Endothelial cell of umbilical vein (primary cell): ENCODE results near the gene MIGA2. TPM values are rescaled to one million over a fixed set of nuclear protein-coding genes. Genes with fewer than 3 reads are reported as not detected.

ENCODE experiments used
- BruUV-seq: library from RNA; stranded (reverse); fragments of 400-500 nt; replicated peaks from 2 replicates; lab custom pipeline; 2021; lab: Mats Ljungman, UMichigan
- CTCF ChIA-PET: fragments of 300-600, 350-600 bp; sonication (Branson Sonifier 250); formaldehyde crosslinking; loops from one replicate; lab custom pipeline; 2021; ENCODE audit warnings: antibody characterized with exemption, inconsistent platforms; lab: Charles Lee
- POLR2A ChIA-PET: fragments of 300-600, 350-600 bp; sonication (Branson Sonifier 250); formaldehyde crosslinking; loops from one replicate; lab custom pipeline; 2021; ENCODE audit warnings: antibody characterized with exemption, inconsistent platforms; lab: Charles Lee
- DNase-seq: peaks from one replicate; pipeline ENCODE4 v3.0.0-alpha.2; 2011; ENCODE audit warnings: low read depth, low spot score
- FAIRE-seq: peaks from 2 replicates; lab custom pipeline; 2011; peaks lifted over from hg19 to GRCh38; lab: Jason Lieb, UNC
- H2AFZ ChIP-seq: 2 replicates; pipeline ENCODE4 v1.6.0; 2012; ENCODE audit warnings: low read depth, low read length, control low read depth, inconsistent platforms
- H3K27ac ChIP-seq: 2 replicates; pipeline ENCODE4 v1.5.1; 2011; ENCODE audit warnings: low read depth, mild to moderate bottlenecking, control low read depth, low read length, moderate library complexity; ENCODE audit not compliant: insufficient read depth
- H3K27me3 ChIP-seq, 2 experiments: 2 replicates each; pipeline versions ENCODE4 v1.6.0 to v1.6.1; 2011; ENCODE audit warnings: low read length in 2 of 2, mixed read lengths in 1 of 2; ENCODE audit not compliant: control insufficient read depth in 2 of 2, insufficient read depth in 2 of 2
- H3K36me3 ChIP-seq, 2 experiments: 2 replicates in 1 of 2; 3 replicates in 1 of 2; pipeline ENCODE4 v1.5.1; 2011; ENCODE audit warnings: low read length in 2 of 2, mild to moderate bottlenecking in 1 of 2, moderate library complexity in 1 of 2; ENCODE audit not compliant: control insufficient read depth in 2 of 2, insufficient read depth in 2 of 2; ENCODE audit errors: extremely low read depth in 1 of 2
- H3K4me1 ChIP-seq: 3 replicates; pipeline ENCODE4 v1.5.1; 2011; ENCODE audit warnings: mild to moderate bottlenecking, low read length; ENCODE audit not compliant: control insufficient read depth, insufficient read depth; ENCODE audit errors: extremely low read depth
- H3K4me2 ChIP-seq: 2 replicates; pipeline ENCODE4 v1.6.1; 2011; ENCODE audit warnings: low read length, control low read depth, mixed read lengths; ENCODE audit not compliant: insufficient read depth
- H3K4me3 ChIP-seq, 3 experiments: fragments of 200-600 bp in 1 of 3; sonication (generic), shearing (Covaris generic) in 1 of 3; replicated peaks in 1 of 3; 2 replicates each; pipeline ENCODE4 v1.5.1; 2011 to 2016; ENCODE audit warnings: control low read depth in 3 of 3, low read length in 3 of 3, mild to moderate bottlenecking in 2 of 3, inconsistent platforms in 1 of 3, low read depth in 1 of 3, moderate library complexity in 1 of 3; ENCODE audit not compliant: insufficient read depth in 1 of 3
- H3K79me2 ChIP-seq: 2 replicates; pipeline ENCODE4 v1.6.0; 2012; ENCODE audit warnings: low read length, inconsistent platforms; ENCODE audit not compliant: control insufficient read depth, insufficient read depth
- H3K9ac ChIP-seq: replicated peaks from 2 replicates; pipeline ENCODE3; 2011; ENCODE audit warnings: low read length, control low read depth; ENCODE audit not compliant: insufficient read depth; ENCODE audit errors: extremely low read depth
- H3K9me1 ChIP-seq: replicated peaks from 3 replicates; pipeline ENCODE4 v1.6.0; 2011; ENCODE audit warnings: mild to moderate bottlenecking, low read length; ENCODE audit not compliant: control insufficient read depth, insufficient read depth; ENCODE audit errors: extremely low read depth
- H3K9me3 ChIP-seq: replicated peaks from 2 replicates; pipeline ENCODE4 v1.5.1; 2012; ENCODE audit warnings: low read length, inconsistent platforms; ENCODE audit not compliant: control insufficient read depth, insufficient read depth
- H4K20me1 ChIP-seq: replicated peaks from 2 replicates; pipeline ENCODE3; 2011; ENCODE audit warnings: mild to moderate bottlenecking, low read length; ENCODE audit not compliant: control insufficient read depth, insufficient read depth; ENCODE audit errors: extremely low read depth
- CTCF ChIP-seq, 2 donors: IDR thresholded peaks; 1 replicate in 1 of 2; 2 replicates in 1 of 2; pipeline ENCODE4 v1.5.1; 2011; ENCODE audit warnings: low read length in 2 of 2, mild to moderate bottlenecking in 2 of 2, moderate library complexity in 2 of 2, control low read depth in 1 of 2, inconsistent platforms in 1 of 2, low read depth in 1 of 2; ENCODE audit not compliant: insufficient read depth in 1 of 2; ENCODE audit errors: extremely low read depth in 1 of 2
- EZH2 ChIP-seq: IDR thresholded peaks from 2 replicates; pipeline ENCODE4 v1.6.1; 2012; ENCODE audit warnings: borderline replicate concordance, low read depth, mild to moderate bottlenecking, moderate library complexity, low read length, inconsistent platforms; ENCODE audit not compliant: severe bottlenecking
- FOS ChIP-seq: IDR thresholded peaks from 2 replicates; pipeline ENCODE4 v1.6.1; 2011; ENCODE audit warnings: mild to moderate bottlenecking, low read length, moderate library complexity, borderline replicate concordance; ENCODE audit not compliant: insufficient read depth
- GATA2 ChIP-seq: IDR thresholded peaks from 2 replicates; pipeline ENCODE4 v1.7.0; 2011; ENCODE audit warnings: low read depth, mild to moderate bottlenecking, moderate library complexity, mixed read lengths, low read length; ENCODE audit not compliant: insufficient read length, insufficient read depth
- JUN ChIP-seq: IDR thresholded peaks from 2 replicates; pipeline ENCODE4 v1.6.1; 2011; ENCODE audit warnings: borderline replicate concordance, low read depth; ENCODE audit not compliant: insufficient read length, insufficient read depth
- MYC ChIP-seq: IDR thresholded peaks from one replicate; pipeline ENCODE4 v1.6.1; 2011; ENCODE audit warnings: mild to moderate bottlenecking, low read depth, low read length
- POLR2A ChIP-seq: IDR thresholded peaks from 2 replicates; pipeline ENCODE4 v1.6.1; 2012; ENCODE audit warnings: low read depth, mild to moderate bottlenecking, control low read depth, low read length
- POLR2AphosphoS5 ChIP-seq: IDR thresholded peaks from 2 replicates; pipeline ENCODE4 v1.6.1; 2012; ENCODE audit warnings: low read depth, mild to moderate bottlenecking, control low read depth, low read length, moderate library complexity; ENCODE audit not compliant: insufficient read depth
- dilution Hi-C: fragments of 300-500 bp; cut with MboI; formaldehyde crosslinking; loops from one replicate; pipeline ENCODE4 v1.15.0; 2019; ENCODE audit warnings: low sequenced_read_pairs; ENCODE audit not compliant: extremely low pct_ligation_motif_present
- intact Hi-C: fragments of 100-400 bp; cut with micrococcal nuclease; formaldehyde crosslinking; loops from one replicate; pipeline ENCODE4 v1.10.0; 2022
- polyA plus RNA-seq, 4 experiments: library from polyadenylated mRNA; depleted of rRNA in 3 of 4; stranded (reverse) in 3 of 4; unstranded in 1 of 4; fragments of >200 nt; gene quantifications; 2 replicates each; pipeline versions ENCODE4 v1.2.1 to v1.2.3, GENCODE V29; 2011 to 2012; ENCODE audit warnings: missing spikeins in 1 of 4
- total RNA-seq: library from RNA; stranded (reverse); gene quantifications from 2 replicates; pipeline ENCODE4 v1.2.3, GENCODE V29; 2021
- TF ChIP-seq, protein P1 (sequence below): IDR thresholded peaks from 2 replicates; pipeline ENCODE4 v1.6.1; 2011; ENCODE audit not compliant: insufficient read depth, insufficient read length

MIGA2 gene
- total and polyA plus RNA-seq, 2 donors (not counting 3 experiments of a cell fraction or from before 2014, with no cell fraction given): 27.7 to 28.0 TPM

- FAIRE-seq: no peak
- intact Hi-C loops: no loop called here
Measured at GRCh38 chr9:129121483-129121882, 85.1 kb downstream of the MIGA2 start.

More at GRCh38 chr9:129121483-129121882, 85.1 kb downstream of the MIGA2 start:
- no TSS peak for BruUV-seq
- dilution Hi-C loops: no loop called here
- ChIA-PET CTCF (interaction anchor here (2.2 to 3.3 kb wide), 2 partner anchors 10 to 17 kb away, joined by 6 to 10 read pairs; no protein-coding TSS in a partner anchor), POLR2A (no interaction called here)
- Histone ChIP-seq H3K27me3 (no peaks in the 10 kb centered on the region), H3K9me1 (no peaks in the 10 kb centered on the region), H3K79me2 (peaks cover 15% of the 10 kb centered on the region), H3K36me3 (peaks cover 2 to 26% of the 10 kb centered on the region in 2 experiments), H3K4me3 (no peak overlapping the region), H3K27ac (no peak overlapping the region), H3K4me1 (peaks cover 3% of the 10 kb centered on the region), H3K9me3 (no peaks in the 10 kb centered on the region), H3K9ac (no peak overlapping the region), H4K20me1 (no peaks in the 10 kb centered on the region), H3K4me2 (no peak overlapping the region), H2AFZ (no peak overlapping the region)
- TF ChIP-seq FOS: no peak
- no peak for TF ChIP-seq POLR2A
- TF ChIP-seq, protein P1, sequence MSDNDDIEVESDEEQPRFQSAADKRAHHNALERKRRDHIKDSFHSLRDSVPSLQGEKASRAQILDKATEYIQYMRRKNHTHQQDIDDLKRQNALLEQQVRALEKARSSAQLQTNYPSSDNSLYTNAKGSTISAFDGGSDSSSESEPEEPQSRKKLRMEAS: no peak
- TF ChIP-seq POLR2AphosphoS5: no peak
- no peak for TF ChIP-seq EZH2
- no peak for TF ChIP-seq CTCF (IDR thresholded peaks at IDR 0.05; ENCODE audit: extremely low read depth in 1 of 2, insufficient read depth in 1 of 2, low read depth in 1 of 2, low read length in 2 of 2)
- no peak for TF ChIP-seq MYC
- no peak for TF ChIP-seq JUN
- no peak for TF ChIP-seq GATA2
- DNase-seq: no peak

Other genes with a start within 250 kb of the MIGA2 start
- gene TBC1D13, start 249.4 kb upstream of the MIGA2 start, total RNA-seq: 34.9 and 35.1 TPM in 2 replicates
- gene TBC1D13, start 249.4 kb upstream of the MIGA2 start, polyA plus RNA-seq: 41.9 and 43.9 TPM in 2 replicates
- 17.9 and 18.0 TPM in 2 replicates for gene ENDOG, start 218.1 kb upstream of the MIGA2 start, total RNA-seq
- 21.1 and 26.4 TPM in 2 replicates for gene ENDOG, start 218.1 kb upstream of the MIGA2 start, polyA plus RNA-seq
- 51.6 and 59.3 TPM in 2 replicates for gene SPOUT1, start 206.8 kb upstream of the MIGA2 start, total RNA-seq
- gene SPOUT1, start 206.8 kb upstream of the MIGA2 start, polyA plus RNA-seq: 50.4 and 51.4 TPM in 2 replicates
- gene KYAT1, start 154.7 kb upstream of the MIGA2 start, total RNA-seq: 7.2 and 8.0 TPM in 2 replicates
- gene KYAT1, start 154.7 kb upstream of the MIGA2 start, polyA plus RNA-seq: 9.6 and 10.3 TPM in 2 replicates
- 99.6 and 126 TPM in 2 replicates for gene LRRC8A, start 154.5 kb upstream of the MIGA2 start, total RNA-seq
- 129 and 134 TPM in 2 replicates for gene LRRC8A, start 154.5 kb upstream of the MIGA2 start, polyA plus RNA-seq
- 0.30 and 1.8 TPM in 2 replicates for gene PHYHD1, start 115.6 kb upstream of the MIGA2 start, total RNA-seq
- 1.1 and 1.8 TPM in 2 replicates for gene PHYHD1, start 115.6 kb upstream of the MIGA2 start, polyA plus RNA-seq
- 18.8 and 22.3 TPM in 2 replicates for gene DOLK, start 89.0 kb upstream of the MIGA2 start, total RNA-seq
- gene DOLK, start 89.0 kb upstream of the MIGA2 start, polyA plus RNA-seq: 59.8 and 71.6 TPM in 2 replicates
- 62.1 and 66.2 TPM in 2 replicates for gene NUP188, start 88.9 kb upstream of the MIGA2 start, total RNA-seq
- gene NUP188, start 88.9 kb upstream of the MIGA2 start, polyA plus RNA-seq: 62.7 TPM in 2 replicates
- gene SH3GLB2, start 8.3 kb upstream of the MIGA2 start, total RNA-seq: 55.8 and 58.8 TPM in 2 replicates
- gene SH3GLB2, start 8.3 kb upstream of the MIGA2 start, polyA plus RNA-seq: 77.5 and 91.9 TPM in 2 replicates
- gene DOLPP1, start 44.5 kb downstream of the MIGA2 start, total RNA-seq: 17.7 and 26.6 TPM in 2 replicates
- 28.3 and 32.4 TPM in 2 replicates for gene DOLPP1, start 44.5 kb downstream of the MIGA2 start, polyA plus RNA-seq
- gene CRAT, start 74.2 kb downstream of the MIGA2 start, total RNA-seq: 34.2 and 36.8 TPM in 2 replicates
- gene CRAT, start 74.2 kb downstream of the MIGA2 start, polyA plus RNA-seq: 55.3 and 65.2 TPM in 2 replicates
- 121 and 123 TPM in 2 replicates for gene PTPA, start 74.8 kb downstream of the MIGA2 start, total RNA-seq
- 97.7 and 108 TPM in 2 replicates for gene PTPA, start 74.8 kb downstream of the MIGA2 start, polyA plus RNA-seq
- 12.3 and 13.3 TPM in 2 replicates for gene IER5L, start 141.6 kb downstream of the MIGA2 start, total RNA-seq
- gene IER5L, start 141.6 kb downstream of the MIGA2 start, polyA plus RNA-seq: 5.3 and 9.2 TPM in 2 replicates